IPS-15b (cell line): ENCODE measurements around the gene YWHAG.
"Not testable (repeated sequence)": the region's sequence is repeated elsewhere in the genome, so short reads cannot be mapped to it uniquely, and the experiment has no call there.

Experiments used
- H3K27me3 ChIP-seq: one replicate; pipeline ENCODE4 v1.6.1; 2013; ENCODE audit warnings: low read length; ENCODE audit not compliant: control insufficient read depth, insufficient read depth
- H3K36me3 ChIP-seq: one replicate; pipeline ENCODE4 v1.6.1; 2013; ENCODE audit warnings: low read length; ENCODE audit not compliant: control insufficient read depth, insufficient read depth
- H3K4me1 ChIP-seq: one replicate; pipeline ENCODE4 v1.6.1; 2013; ENCODE audit warnings: mild to moderate bottlenecking, low read length; ENCODE audit not compliant: control insufficient read depth, insufficient read depth
- H3K4me3 ChIP-seq: one replicate; pipeline ENCODE4 v1.5.1; 2013; ENCODE audit warnings: low read depth, low read length
- H3K9ac ChIP-seq: one replicate; pipeline ENCODE4 v1.6.1; 2013; ENCODE audit warnings: low read depth, mild to moderate bottlenecking, low read length
- H3K9me3 ChIP-seq: one replicate; pipeline ENCODE4 v1.6.1; 2013; ENCODE audit warnings: mild to moderate bottlenecking, low read length; ENCODE audit not compliant: control insufficient read depth, insufficient read depth

Gene YWHAG

DNA sequence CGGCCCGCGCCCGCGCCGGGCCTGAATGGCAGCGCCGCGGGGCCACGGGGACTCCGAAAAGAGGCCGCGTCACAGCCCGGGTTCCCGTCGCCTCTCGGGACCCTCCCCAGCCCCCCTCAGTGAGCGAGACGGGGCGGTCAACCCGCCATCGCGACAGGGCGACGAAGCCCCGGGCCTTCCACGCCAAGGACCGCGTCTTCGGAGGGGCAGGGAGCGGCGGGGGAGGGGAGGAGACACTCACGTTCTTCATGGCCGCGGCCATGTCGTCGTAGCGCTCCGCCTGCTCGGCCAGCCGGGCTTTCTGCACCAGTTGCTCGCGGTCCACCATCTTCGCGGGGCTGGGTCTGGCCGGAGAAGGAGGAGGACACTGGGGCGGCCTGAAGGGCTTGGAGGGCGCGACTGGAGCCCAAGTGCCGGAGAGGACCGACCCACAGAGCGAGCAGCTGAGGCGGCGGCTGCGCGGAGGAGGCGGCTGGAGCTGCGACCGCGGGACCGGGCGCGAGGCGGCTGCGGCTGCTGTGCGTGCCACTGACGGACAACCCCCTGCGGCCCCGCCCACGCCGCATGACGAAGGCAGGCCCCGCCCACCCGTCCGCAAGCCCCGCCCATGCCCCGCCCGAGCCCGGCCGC, at the start of gene YWHAG:
YWHAG (minus strand) TSS at position 511 of the 630 bp plus-strand sequence; CDS start at position 328, 183 bp downstream.
- Histone ChIP-seq H3K27me3 (no peaks in the 10 kb centered on the region), H3K4me3 (peak within 1 kb of the TSS; percentile 75), H3K9me3 (no peaks in the 10 kb centered on the region), H3K4me1 (peaks cover 17% of the 10 kb centered on the region), H3K36me3 (peaks cover 9% of the 10 kb centered on the region), H3K9ac (peak within 1 kb of the TSS; percentile 98)

DNA sequence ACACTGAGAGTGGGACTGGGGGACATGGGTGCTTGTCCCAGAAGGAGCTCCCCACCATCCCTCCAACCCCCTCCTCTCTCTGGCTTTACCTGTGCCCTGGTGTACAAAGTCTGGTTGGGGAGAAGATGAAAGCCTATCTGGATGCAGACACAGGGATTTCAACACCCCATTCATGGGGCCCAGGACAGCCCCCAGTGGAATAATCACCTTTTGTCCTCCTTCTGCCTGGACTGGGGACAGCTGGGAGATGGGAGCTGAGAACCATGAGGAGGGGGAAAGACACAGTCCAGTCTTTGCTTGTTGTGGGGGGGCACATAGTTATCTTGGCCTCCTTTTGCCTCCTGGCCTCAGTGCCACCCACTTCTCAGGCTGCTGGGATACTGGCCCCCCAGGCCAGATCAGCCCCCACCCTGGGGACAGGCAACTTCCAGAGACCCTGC, 49.4 kb upstream of the YWHAG start:
- Histone ChIP-seq H3K27me3 (peaks cover 2% of the 10 kb centered on the region), H3K9me3 (no peaks in the 10 kb centered on the region), H3K4me3 (no peak overlapping the region), H3K4me1 (peaks cover 10% of the 10 kb centered on the region), H3K9ac (no peak overlapping the region), H3K36me3 (no peaks in the 10 kb centered on the region)

DNA sequence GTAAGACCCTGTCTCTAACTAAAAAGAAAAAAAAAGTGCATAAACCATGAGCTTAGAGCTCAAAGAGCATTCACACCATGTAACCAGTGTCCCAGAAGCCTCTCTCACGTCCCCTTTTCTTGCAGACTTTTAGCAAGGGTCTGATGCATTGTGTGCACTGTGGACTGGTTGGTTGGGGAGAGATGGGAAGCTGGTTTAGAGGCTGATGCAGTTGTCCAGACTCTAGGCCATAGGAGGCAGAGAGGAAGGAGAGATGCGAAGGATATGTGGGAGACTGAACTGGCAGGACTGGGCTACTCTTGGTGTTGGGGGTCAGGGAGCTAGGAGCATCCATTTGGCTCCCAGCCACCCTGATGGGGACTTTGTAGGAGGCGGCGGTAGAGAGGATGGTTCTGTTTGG, 48.9 kb upstream of the YWHAG start:
- peaks cover 10% of the 10 kb centered on the region for H3K4me1 ChIP-seq
- H3K4me3 ChIP-seq, result no peak overlapping the region
- H3K9ac ChIP-seq, result no peak overlapping the region
- peaks cover 2% of the 10 kb centered on the region for H3K27me3 ChIP-seq
- H3K36me3 ChIP-seq, result no peaks in the 10 kb centered on the region
- H3K9me3 ChIP-seq, result no peaks in the 10 kb centered on the region

DNA sequence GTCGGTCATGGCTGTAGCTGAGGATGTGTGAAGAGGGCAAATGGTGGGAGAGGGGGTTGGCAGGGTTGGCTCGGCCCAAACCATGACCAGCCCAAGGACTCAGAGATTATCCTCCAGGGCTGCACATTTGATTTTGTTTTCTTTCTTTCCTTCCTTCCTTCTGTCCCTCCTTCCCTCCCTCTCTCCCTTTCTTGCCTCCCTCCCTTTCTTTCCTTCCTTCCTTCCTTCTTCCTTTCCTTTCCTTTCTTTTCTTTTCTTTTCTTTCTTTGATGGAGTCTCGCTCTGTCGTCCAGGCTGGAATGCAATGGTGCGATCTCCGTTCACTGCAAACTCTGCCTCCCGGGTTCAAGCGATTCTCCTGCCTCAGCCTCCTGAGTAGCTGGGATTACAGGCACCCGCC, 46.9 kb upstream of the YWHAG start:
- H3K4me1 ChIP-seq, result peaks cover 10% of the 10 kb centered on the region
- no peak overlapping the region for H3K9ac ChIP-seq
- peaks cover 2% of the 10 kb centered on the region for H3K27me3 ChIP-seq
- H3K9me3 ChIP-seq, result no peaks in the 10 kb centered on the region
- H3K4me3 ChIP-seq, result no peak overlapping the region
- no peaks in the 10 kb centered on the region for H3K36me3 ChIP-seq

DNA sequence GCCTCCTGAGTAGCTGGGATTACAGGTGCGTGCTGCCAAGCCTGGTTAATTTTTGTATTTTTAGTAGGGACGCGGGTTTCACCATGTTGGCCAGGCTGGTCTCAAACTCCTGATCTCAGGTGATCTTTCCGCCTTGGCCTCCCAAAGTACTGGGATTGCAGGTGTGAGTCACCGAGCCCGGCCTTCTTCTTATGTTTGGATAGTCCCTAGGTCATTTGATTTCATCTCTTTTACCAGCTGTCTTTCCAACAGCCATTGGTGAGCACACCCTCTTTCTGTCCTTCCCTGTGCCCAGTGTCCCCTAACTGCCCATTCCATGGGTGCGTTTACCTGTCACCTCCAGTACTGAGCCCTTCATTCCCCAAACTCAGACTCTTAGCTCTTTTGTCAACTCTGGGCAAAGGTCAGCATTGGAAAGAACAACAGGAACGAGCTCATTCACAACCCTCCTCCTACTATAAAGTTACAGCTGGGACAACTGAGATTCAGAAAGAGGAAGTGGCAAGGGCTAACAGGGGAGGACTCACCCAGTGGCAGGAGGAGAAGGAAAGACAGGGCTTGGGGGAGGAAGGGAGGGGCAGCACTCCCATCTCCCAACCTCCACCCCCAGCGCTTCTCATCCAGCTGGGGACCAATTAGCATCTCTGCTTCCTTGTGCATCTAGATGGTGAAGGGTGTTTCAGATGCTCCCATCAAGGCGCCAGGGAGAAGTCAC, 45.1 kb upstream of the YWHAG start:
- H3K27me3 ChIP-seq, result peaks cover 2% of the 10 kb centered on the region
- H3K9me3 ChIP-seq, result no peaks in the 10 kb centered on the region
- H3K9ac ChIP-seq, result no peak overlapping the region
- no peak overlapping the region for H3K4me3 ChIP-seq
- no peaks in the 10 kb centered on the region for H3K36me3 ChIP-seq
- H3K4me1 ChIP-seq, result peaks cover 6% of the 10 kb centered on the region

DNA sequence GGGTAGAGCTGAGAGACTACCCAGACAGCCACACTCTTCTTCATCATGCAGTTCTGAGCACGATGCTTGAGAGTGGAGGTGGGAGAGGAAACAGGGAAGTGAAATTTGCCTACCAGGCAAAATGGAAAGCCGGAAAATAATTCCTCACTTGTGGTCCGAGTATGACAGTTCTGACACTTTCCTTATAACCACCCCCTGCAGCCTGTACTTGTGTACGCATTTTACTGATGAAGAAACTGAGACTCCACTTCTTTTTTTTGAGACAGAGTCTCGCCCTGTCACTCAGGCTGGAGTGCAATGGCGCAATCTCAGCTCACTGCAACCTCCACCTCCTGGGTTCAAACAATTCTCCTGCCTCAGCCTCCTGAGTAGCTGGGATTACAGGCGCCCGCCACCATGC, 44.3 kb upstream of the YWHAG start:
- H3K9me3 ChIP-seq, H3K9ac ChIP-seq, H3K4me1 ChIP-seq, H3K27me3 ChIP-seq, H3K4me3 ChIP-seq, H3K36me3 ChIP-seq: not testable (repeated sequence)

DNA sequence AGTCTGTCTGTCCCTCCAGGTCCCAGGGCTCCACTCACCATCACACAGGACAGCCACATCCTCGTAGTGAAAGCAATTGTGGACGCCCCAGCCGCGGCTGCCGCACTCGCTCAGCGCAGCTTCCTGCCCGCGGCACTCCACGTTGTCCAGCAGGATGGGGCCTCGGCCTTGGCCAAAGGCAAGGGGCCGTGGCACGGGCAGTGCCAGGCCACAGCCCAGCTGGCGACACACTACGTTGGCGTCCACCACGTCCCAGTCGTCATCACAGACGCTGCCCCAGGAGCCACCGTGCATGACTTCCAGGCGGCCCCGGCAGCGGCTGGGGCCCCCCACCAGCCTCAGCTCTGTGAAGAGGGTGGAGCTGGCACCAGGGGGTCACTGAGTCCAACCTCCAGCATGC, 41.5 kb upstream of the YWHAG start:
- Histone ChIP-seq H3K4me3 (no peak overlapping the region), H3K9me3 (no peaks in the 10 kb centered on the region), H3K36me3 (no peaks in the 10 kb centered on the region), H3K27me3 (peaks cover 5% of the 10 kb centered on the region), H3K4me1 (peaks cover 10% of the 10 kb centered on the region), H3K9ac (no peak overlapping the region)

DNA sequence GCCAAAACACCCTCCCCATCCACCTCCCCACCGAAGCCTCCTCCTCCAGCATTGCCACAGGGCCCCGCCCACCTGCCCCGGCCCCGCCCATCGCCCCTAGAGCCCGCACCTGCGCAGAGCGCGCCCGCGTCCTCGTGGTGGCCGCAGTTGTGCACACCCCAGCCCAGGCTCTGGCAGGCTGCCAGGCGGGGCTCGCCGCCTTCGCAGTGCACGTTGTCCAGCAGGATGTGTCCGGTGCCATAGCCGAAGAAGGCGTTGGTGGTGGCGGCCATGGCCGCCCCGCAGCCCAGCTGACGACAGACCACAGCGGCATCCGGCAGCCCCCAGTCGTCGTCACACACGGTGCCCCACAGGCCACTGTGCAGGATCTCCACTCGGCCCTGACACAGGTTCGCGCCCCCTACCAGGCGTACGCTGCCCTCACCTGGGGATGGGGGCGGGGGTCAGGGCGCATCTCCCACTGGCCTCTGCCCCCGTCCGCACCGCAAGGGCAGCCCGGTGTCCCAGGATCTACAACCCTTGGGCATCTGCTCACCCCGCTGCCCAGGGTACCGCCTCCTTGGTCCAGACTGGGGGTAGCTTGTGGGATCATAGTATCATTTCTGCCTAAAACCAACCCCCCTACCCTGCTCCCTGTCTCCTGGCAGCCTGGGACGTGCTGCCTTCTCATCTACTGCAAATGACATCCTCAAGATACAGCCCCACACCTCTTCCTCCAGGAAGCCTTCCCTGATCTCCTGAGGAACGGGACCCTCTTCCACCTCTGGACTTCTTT, 38.8 kb upstream of the YWHAG start:
- Histone ChIP-seq H3K9ac (no peak overlapping the region), H3K36me3 (no peaks in the 10 kb centered on the region), H3K4me1 (peaks cover 10% of the 10 kb centered on the region), H3K9me3 (no peaks in the 10 kb centered on the region), H3K27me3 (peaks cover 5% of the 10 kb centered on the region), H3K4me3 (peak overlapping the region; percentile 45)

DNA sequence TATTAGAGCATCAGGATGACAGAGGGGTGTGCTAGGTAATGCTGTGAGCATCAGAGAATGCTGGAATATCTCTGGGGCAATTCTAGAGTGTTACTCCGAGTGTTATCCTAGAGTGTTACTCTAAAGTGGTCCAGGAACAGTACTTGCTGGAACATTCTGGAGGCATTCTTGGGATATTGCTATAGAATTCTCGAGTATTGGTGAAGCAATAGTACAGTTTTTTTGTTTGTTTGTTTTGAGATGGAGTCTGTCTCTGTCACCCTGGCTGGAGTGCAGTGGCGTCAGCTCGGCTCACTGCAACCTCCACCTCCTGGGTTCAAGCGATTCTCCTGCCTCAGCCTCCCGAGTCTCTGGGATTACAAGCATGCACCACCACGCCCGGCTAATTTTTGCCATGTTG, 38.1 kb upstream of the YWHAG start:
- Histone ChIP-seq H3K9ac (no peak overlapping the region), H3K27me3 (peaks cover 5% of the 10 kb centered on the region)

DNA sequence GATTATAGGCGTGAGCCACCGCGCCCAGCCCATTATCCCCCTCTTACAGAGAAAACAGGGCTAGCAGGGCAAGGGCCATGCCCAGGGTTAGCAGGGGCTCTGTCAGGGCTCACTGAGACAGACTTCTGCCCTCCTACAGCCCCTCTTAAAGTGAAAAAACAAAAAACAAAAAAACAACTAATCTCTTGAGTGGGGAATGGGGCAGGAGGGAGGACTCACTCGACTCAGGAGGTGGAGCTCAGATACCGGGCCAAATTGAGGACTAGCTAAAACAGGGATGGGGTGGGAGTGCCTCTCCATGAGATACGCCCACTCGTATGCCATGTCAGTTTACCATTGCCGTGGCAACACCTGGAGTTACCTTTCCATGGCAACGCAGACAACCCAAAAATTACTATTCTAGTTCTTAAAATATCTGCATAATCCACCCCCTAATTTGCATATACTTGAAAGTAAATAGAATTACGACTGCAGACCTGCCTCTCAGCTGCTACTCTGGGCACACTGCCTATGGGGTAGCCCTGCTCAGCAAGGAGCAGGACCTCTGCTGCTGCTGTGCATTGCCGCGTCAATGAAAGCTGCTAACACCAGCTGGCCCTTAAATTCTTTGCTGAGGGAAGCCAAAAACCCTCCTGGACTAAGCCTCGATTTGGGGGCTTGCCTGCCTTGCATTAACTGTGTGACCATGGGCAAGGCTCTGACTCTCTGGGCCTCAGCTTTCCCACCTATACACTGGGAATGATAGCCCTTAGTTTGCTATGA, 37.4 kb upstream of the YWHAG start:
- Histone ChIP-seq H3K4me3 (no peak overlapping the region), H3K27me3 (peaks cover 5% of the 10 kb centered on the region), H3K36me3 (no peaks in the 10 kb centered on the region), H3K9ac (no peak overlapping the region), H3K9me3 (no peaks in the 10 kb centered on the region), H3K4me1 (peaks cover 10% of the 10 kb centered on the region)

More for the DNA sequence above, 38.1 kb upstream of the YWHAG start:
- peaks cover 10% of the 10 kb centered on the region for H3K4me1 ChIP-seq
- no peak overlapping the region for H3K4me3 ChIP-seq
- H3K36me3 ChIP-seq, result no peaks in the 10 kb centered on the region
- no peaks in the 10 kb centered on the region for H3K9me3 ChIP-seq

DNA sequence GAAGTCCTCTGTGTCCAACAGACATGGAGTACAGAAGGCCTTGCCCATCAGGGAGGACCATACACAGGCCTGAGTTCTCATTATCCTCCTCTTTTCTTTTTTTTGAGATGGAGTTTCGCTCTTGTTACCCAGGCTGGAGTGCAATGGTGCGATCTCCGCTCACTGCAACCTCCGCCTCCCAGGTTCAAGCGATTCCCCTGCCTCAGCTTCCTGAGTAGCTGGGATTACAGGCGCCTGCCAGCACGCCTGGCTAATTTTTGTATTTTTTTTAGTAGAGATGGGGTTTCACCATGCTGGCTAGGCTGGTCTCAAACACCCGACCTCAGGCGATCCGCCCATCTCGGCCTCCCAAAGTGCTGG, 36.8 kb upstream of the YWHAG start:
- H3K27me3 ChIP-seq, H3K36me3 ChIP-seq, H3K4me1 ChIP-seq, H3K9me3 ChIP-seq, H3K4me3 ChIP-seq, H3K9ac ChIP-seq: not testable (repeated sequence)
